GF-D8 (cell line): Measurements from ENCODE around the gene LDLRAD4.
"Not testable (repeated sequence)": the region's sequence is repeated elsewhere in the genome, so short reads cannot be mapped to it uniquely, and the experiment has no call there.

ENCODE experiments used
- DNase-seq: peaks from one replicate; lab custom pipeline; 2025; lab: John Stamatoyannopoulos, UW

The LDLRAD4 gene

GRCh38 chr18:13594551-13594950 is 376.0 kb downstream of the LDLRAD4 start:
- DNase-seq = no peak

- no peak for DNase-seq
These were observed 378.5 kb downstream of the LDLRAD4 start for GRCh38 chr18:13597068-13597467.

- DNase-seq = no peak
These were observed 380.0 kb downstream of the LDLRAD4 start for GRCh38 chr18:13598591-13598990.

GRCh38 chr18:13599031-13599430 is 380.5 kb downstream of the LDLRAD4 start:
- no peak for DNase-seq

- no peak for DNase-seq
These were observed 384.9 kb downstream of the LDLRAD4 start for GRCh38 chr18:13603304-13604019.

- DNase-seq = no peak
These were observed 386.2 kb downstream of the LDLRAD4 start for GRCh38 chr18:13604786-13605185.

- DNase-seq = no peak
These were observed 386.9 kb downstream of the LDLRAD4 start for GRCh38 chr18:13605477-13605876.

- no peak for DNase-seq
These were observed 387.3 kb downstream of the LDLRAD4 start for GRCh38 chr18:13605901-13606300.

GRCh38 chr18:13606604-13607254 is 388.2 kb downstream of the LDLRAD4 start:
- no peak for DNase-seq

GRCh38 chr18:13608024-13608562 is 389.5 kb downstream of the LDLRAD4 start:
- DNase-seq = not testable (repeated sequence)

- no peak for DNase-seq
These were observed 390.4 kb downstream of the LDLRAD4 start for GRCh38 chr18:13608791-13609532.

GRCh38 chr18:13610555-13611141 is 392.1 kb downstream of the LDLRAD4 start:
- DNase-seq = no peak

GRCh38 chr18:13611142-13611600 is 392.6 kb downstream of the LDLRAD4 start:
- DNase-seq = no peak

GRCh38 chr18:13611601-13612195 is 393.1 kb downstream of the LDLRAD4 start:
- DNase-seq = peak; percentile 49

- DNase-seq = peak; percentile 77
These were observed 393.8 kb downstream of the LDLRAD4 start for GRCh38 chr18:13612196-13612997.

- no peak for DNase-seq
These were observed 394.5 kb downstream of the LDLRAD4 start for GRCh38 chr18:13613099-13613498.

GRCh38 chr18:13613591-13614501 is 395.3 kb downstream of the LDLRAD4 start:
- no peak for DNase-seq

GRCh38 chr18:13614641-13615288 is 396.2 kb downstream of the LDLRAD4 start:
- DNase-seq = peak; percentile 13

GRCh38 chr18:13615432-13615861 is 396.9 kb downstream of the LDLRAD4 start:
- no peak for DNase-seq
